Measurements from ENCODE around the gene FAT1.

FAT1 gene

DNA sequence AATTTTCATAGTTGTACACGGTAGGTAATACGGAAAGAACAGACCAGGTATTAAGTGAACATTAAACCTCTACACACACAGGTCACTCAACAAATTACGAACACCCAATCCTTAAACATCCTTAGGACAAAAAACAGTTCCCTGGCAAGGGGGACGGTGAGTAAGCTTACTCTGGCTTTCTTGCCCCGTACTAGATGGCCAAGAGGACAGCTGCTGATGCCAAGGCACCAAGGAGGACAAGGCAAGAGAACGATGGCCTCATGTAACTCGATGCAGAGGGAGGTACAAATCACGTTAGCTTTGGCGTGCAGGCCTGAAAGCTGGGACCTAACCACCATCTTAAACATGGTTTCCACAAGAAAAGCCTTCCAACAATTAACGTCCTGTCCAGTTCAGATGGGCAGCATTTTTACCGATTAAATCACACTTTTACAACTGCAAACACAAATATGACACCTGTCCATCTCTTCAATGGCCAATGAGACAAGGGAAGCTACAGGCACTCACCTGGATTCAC is 23.7 kb downstream of the FAT1 start:
- H3K36me3 ChIP-seq (ENCODE audit: control insufficient read depth in 2 of 2, insufficient read depth in 1 of 2, low read length in 2 of 2), result peaks cover 0 to 8% of the 10 kb centered on the region in 2 experiments; a peak in 1 of 3 replicates
- H3K27ac ChIP-seq (ENCODE audit: extremely low read depth, low read depth, low read length), result no peak overlapping the region
- H3K4me1 ChIP-seq (ENCODE audit: control insufficient read depth, insufficient read depth, low read length), result 0 out of 2 replicates have a peak, but pooled peaks cover 3% of the 10 kb centered on the region
- no peaks in the 10 kb centered on the region for H3K9me3 ChIP-seq (ENCODE audit: control insufficient read depth, insufficient read depth, low read depth, low read length)
- TF ChIP-seq FEZF1 (tag by site-specific recombination; IDR thresholded peaks at IDR 0.05) (no peak), ZNF416 (tag by site-specific recombination; IDR thresholded peaks at IDR 0.05) (no peak)
- TF ChIP-seq, protein P1, sequence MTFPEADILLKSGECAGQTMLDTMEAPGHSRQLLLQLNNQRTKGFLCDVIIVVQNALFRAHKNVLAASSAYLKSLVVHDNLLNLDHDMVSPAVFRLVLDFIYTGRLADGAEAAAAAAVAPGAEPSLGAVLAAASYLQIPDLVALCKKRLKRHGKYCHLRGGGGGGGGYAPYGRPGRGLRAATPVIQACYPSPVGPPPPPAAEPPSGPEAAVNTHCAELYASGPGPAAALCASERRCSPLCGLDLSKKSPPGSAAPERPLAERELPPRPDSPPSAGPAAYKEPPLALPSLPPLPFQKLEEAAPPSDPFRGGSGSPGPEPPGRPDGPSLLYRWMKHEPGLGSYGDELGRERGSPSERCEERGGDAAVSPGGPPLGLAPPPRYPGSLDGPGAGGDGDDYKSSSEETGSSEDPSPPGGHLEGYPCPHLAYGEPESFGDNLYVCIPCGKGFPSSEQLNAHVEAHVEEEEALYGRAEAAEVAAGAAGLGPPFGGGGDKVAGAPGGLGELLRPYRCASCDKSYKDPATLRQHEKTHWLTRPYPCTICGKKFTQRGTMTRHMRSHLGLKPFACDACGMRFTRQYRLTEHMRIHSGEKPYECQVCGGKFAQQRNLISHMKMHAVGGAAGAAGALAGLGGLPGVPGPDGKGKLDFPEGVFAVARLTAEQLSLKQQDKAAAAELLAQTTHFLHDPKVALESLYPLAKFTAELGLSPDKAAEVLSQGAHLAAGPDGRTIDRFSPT (tag by site-specific recombination; IDR thresholded peaks at IDR 0.05), result no peak
- H3K4me3 ChIP-seq (ENCODE audit: low read depth, low read length), result no peak overlapping the region
- ChIA-PET CTCF (interaction anchor here (0.6 to 1.4 kb wide), 2 partner anchors 19 to 30 kb away, joined by 3 read pairs; no protein-coding TSS in a partner anchor), POLR2A (no interaction called here)

DNA sequence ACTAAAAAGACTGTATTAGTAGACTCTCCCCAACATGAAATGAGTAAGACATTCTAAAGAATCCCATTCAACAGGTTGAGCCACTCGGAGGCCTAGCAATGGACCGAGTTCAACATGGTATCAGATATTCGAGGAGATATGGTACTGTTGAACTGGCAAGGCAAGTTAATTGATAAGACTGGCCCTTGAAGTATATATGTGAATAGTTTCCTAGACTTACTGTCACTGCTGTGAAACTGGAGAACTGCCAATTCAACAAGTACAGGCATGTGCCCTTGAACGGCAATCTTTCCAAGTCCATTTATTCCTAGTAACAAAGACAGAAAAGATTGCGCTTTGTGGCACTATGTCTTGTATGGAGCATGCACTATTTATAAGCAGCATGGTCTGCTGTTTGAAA is 24.4 kb downstream of the FAT1 start:
- ChIA-PET POLR2A (no interaction called here), CTCF (interaction anchor here (1.4 kb wide), 1 partner anchor 30 kb away, joined by 3 read pairs; no protein-coding TSS in a partner anchor)
- peaks cover 0 to 8% of the 10 kb centered on the region in 2 experiments; a peak in 1 of 3 replicates for H3K36me3 ChIP-seq (ENCODE audit: control insufficient read depth in 2 of 2, insufficient read depth in 1 of 2, low read length in 2 of 2)
- 0 out of 2 replicates have a peak, but pooled peaks cover 3% of the 10 kb centered on the region for H3K4me1 ChIP-seq (ENCODE audit: control insufficient read depth, insufficient read depth, low read length)
- TF ChIP-seq SCRT1 (tag by site-specific recombination; IDR thresholded peaks at IDR 0.05; ENCODE audit: borderline replicate concordance), result peak; percentile 45; the same call in 1 of the 2 replicates
- TF ChIP-seq TRIM28 (IDR thresholded peaks at IDR 0.05; ENCODE audit: borderline replicate concordance, low read length), result peak; percentile 84; the same call in 1 of the 2 replicates
- TF ChIP-seq, protein P2, sequence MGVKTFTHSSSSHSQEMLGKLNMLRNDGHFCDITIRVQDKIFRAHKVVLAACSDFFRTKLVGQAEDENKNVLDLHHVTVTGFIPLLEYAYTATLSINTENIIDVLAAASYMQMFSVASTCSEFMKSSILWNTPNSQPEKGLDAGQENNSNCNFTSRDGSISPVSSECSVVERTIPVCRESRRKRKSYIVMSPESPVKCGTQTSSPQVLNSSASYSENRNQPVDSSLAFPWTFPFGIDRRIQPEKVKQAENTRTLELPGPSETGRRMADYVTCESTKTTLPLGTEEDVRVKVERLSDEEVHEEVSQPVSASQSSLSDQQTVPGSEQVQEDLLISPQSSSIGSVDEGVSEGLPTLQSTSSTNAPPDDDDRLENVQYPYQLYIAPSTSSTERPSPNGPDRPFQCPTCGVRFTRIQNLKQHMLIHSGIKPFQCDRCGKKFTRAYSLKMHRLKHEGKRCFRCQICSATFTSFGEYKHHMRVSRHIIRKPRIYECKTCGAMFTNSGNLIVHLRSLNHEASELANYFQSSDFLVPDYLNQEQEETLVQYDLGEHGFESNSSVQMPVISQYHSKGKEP (tag by site-specific recombination; IDR thresholded peaks at IDR 0.05), result peak; percentile 49
- peak; percentile 89 for TF ChIP-seq SCRT2 (tag by site-specific recombination; IDR thresholded peaks at IDR 0.05)
- TF ChIP-seq ZNF521 (tag by site-specific recombination; IDR thresholded peaks at IDR 0.05), result no peak
- no peak overlapping the region for H3K27ac ChIP-seq (ENCODE audit: extremely low read depth, low read depth, low read length)
- no peaks in the 10 kb centered on the region for H3K9me3 ChIP-seq (ENCODE audit: control insufficient read depth, insufficient read depth, low read depth, low read length)
- H3K4me3 ChIP-seq (ENCODE audit: low read depth, low read length), result no peak overlapping the region

DNA sequence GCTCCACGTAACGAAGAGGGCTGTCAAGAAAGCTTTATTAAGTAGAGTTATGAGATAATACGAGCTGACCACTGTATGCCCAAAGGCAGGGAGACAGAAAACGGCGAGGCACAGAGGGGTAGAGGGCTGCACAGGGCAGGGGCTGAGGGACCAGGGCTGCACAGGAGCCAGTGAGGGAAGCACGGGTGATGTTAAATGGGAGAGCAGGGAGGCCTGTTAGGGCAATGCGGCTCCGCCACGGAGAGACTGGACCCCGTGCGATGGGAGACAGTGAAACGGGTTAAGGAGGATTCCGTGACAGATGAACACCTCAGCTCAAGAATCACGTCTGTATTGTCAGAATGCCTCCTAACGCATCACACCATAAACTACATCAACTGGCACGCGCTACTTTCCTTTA is 25.1 kb downstream of the FAT1 start:
- CTCF ChIA-PET, result no interaction called here
- TF ChIP-seq HOXA7 (CRISPR knock-in tag; IDR thresholded peaks at IDR 0.05; ENCODE audit: borderline replicate concordance), result no peak
- TF ChIP-seq WT1 (tag by site-specific recombination; IDR thresholded peaks at IDR 0.05), result no peak
- TF ChIP-seq, protein P3, sequence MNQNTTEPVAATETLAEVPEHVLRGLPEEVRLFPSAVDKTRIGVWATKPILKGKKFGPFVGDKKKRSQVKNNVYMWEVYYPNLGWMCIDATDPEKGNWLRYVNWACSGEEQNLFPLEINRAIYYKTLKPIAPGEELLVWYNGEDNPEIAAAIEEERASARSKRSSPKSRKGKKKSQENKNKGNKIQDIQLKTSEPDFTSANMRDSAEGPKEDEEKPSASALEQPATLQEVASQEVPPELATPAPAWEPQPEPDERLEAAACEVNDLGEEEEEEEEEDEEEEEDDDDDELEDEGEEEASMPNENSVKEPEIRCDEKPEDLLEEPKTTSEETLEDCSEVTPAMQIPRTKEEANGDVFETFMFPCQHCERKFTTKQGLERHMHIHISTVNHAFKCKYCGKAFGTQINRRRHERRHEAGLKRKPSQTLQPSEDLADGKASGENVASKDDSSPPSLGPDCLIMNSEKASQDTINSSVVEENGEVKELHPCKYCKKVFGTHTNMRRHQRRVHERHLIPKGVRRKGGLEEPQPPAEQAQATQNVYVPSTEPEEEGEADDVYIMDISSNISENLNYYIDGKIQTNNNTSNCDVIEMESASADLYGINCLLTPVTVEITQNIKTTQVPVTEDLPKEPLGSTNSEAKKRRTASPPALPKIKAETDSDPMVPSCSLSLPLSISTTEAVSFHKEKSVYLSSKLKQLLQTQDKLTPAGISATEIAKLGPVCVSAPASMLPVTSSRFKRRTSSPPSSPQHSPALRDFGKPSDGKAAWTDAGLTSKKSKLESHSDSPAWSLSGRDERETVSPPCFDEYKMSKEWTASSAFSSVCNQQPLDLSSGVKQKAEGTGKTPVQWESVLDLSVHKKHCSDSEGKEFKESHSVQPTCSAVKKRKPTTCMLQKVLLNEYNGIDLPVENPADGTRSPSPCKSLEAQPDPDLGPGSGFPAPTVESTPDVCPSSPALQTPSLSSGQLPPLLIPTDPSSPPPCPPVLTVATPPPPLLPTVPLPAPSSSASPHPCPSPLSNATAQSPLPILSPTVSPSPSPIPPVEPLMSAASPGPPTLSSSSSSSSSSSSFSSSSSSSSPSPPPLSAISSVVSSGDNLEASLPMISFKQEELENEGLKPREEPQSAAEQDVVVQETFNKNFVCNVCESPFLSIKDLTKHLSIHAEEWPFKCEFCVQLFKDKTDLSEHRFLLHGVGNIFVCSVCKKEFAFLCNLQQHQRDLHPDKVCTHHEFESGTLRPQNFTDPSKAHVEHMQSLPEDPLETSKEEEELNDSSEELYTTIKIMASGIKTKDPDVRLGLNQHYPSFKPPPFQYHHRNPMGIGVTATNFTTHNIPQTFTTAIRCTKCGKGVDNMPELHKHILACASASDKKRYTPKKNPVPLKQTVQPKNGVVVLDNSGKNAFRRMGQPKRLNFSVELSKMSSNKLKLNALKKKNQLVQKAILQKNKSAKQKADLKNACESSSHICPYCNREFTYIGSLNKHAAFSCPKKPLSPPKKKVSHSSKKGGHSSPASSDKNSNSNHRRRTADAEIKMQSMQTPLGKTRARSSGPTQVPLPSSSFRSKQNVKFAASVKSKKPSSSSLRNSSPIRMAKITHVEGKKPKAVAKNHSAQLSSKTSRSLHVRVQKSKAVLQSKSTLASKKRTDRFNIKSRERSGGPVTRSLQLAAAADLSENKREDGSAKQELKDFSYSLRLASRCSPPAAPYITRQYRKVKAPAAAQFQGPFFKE (tag by site-specific recombination; IDR thresholded peaks at IDR 0.05; ENCODE audit: borderline replicate concordance), result no peak
- TF ChIP-seq ZNF133 (tag by site-specific recombination; IDR thresholded peaks at IDR 0.05), result no peak
- TF ChIP-seq HOXD13 (CRISPR knock-in tag; IDR thresholded peaks at IDR 0.05; ENCODE audit: borderline replicate concordance), result no peak
- TF ChIP-seq ZNF16 (tag by site-specific recombination; IDR thresholded peaks at IDR 0.05; ENCODE audit: low read depth), result no peak
- no peak for TF ChIP-seq ZNF785 (tag by site-specific recombination; IDR thresholded peaks at IDR 0.05)
- no peak for TF ChIP-seq RBAK (tag by site-specific recombination; IDR thresholded peaks at IDR 0.05)
- no peak for TF ChIP-seq ZNF416 (tag by site-specific recombination; IDR thresholded peaks at IDR 0.05)
- no peak for TF ChIP-seq ZNF747 (tag by site-specific recombination; IDR thresholded peaks at IDR 0.05)
- H3K4me3 ChIP-seq (ENCODE audit: low read depth, low read length), result no peak overlapping the region
- POLR2A ChIA-PET, result no interaction called here
- no peak overlapping the region for H3K27ac ChIP-seq (ENCODE audit: extremely low read depth, low read depth, low read length)
- H3K4me1 ChIP-seq (ENCODE audit: control insufficient read depth, insufficient read depth, low read length), result 0 out of 2 replicates have a peak, but pooled peaks cover 3% of the 10 kb centered on the region
- H3K36me3 ChIP-seq (ENCODE audit: control insufficient read depth in 2 of 2, insufficient read depth in 1 of 2, low read length in 2 of 2), result peaks cover 0 to 6% of the 10 kb centered on the region in 2 experiments; a peak in 1 of 3 replicates
- H3K9me3 ChIP-seq (ENCODE audit: control insufficient read depth, insufficient read depth, low read depth, low read length), result no peaks in the 10 kb centered on the region
